Mucosa of stomach (tissue), 1 donor: ENCODE measurements around the gene GRID1.

Experiments used
- H3K27me3 ChIP-seq: one replicate; pipeline ENCODE4 v1.7.0; 2013; ENCODE audit warnings: mild to moderate bottlenecking, low read length; ENCODE audit not compliant: control insufficient read depth, insufficient read depth
- H3K36me3 ChIP-seq: one replicate; pipeline ENCODE4 v1.7.0; 2013; ENCODE audit warnings: low read length; ENCODE audit not compliant: control insufficient read depth, insufficient read depth
- H3K4me1 ChIP-seq: one replicate; pipeline ENCODE4 v1.7.0; 2013; ENCODE audit warnings: mild to moderate bottlenecking, low read length; ENCODE audit not compliant: control insufficient read depth, insufficient read depth
- H3K4me3 ChIP-seq: one replicate; pipeline ENCODE4 v1.7.0; 2013; ENCODE audit warnings: low read length
- H3K9ac ChIP-seq: one replicate; pipeline ENCODE4 v1.7.0; 2013; ENCODE audit warnings: mild to moderate bottlenecking, low read length, moderate library complexity
- H3K9me3 ChIP-seq: one replicate; pipeline ENCODE4 v1.7.0; 2013; ENCODE audit warnings: mild to moderate bottlenecking, low read length, moderate library complexity; ENCODE audit not compliant: control insufficient read depth
- donor health status: Pancreatic carcinoma.

GRID1 gene

DNA sequence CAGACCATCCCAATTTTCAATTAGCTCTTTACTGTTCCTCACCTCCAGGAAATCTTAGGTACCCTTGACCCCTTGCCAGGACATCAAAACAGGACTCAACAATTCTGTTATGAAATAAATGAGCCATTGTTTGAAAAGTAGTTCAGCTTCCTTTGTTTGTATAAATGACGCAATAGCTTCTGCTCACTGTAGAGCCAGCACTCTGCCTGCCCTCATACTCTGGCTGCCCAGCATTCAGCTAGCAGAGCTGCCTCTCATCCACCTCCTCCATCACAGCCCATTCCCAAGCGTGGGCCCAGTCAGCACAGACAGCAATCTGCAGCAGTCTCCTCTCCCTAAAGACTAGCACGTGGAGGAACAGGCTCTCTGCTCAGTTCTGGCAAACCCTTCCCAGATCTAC is 478.6 kb downstream of the GRID1 start:
- no peaks in the 10 kb centered on the region for H3K27me3 ChIP-seq
- H3K4me3 ChIP-seq, result no peak overlapping the region
- no peak overlapping the region for H3K9ac ChIP-seq
- H3K9me3 ChIP-seq, result no peaks in the 10 kb centered on the region
- no peaks in the 10 kb centered on the region for H3K36me3 ChIP-seq
- no peaks in the 10 kb centered on the region for H3K4me1 ChIP-seq

DNA sequence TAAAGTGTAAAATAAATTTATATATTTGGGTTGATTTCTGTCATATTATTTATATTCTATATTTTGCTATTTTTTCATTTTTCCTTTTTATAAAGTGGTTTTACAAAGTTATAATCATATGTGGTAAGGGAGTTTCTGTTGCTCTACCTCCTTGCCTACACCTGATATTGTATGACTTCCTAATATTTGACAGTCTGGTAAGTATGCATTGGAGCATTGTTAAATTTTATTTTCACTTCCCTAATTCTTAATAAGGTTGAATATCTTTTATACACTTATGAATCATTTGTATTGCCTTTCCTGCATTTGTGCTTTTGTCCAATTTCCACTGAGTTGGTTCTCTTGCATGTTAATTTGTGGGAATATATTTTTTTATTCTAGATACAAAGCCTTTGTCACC is 492.4 kb downstream of the GRID1 start:
- no peaks in the 10 kb centered on the region for H3K4me1 ChIP-seq
- H3K9ac ChIP-seq, result no peak overlapping the region
- H3K9me3 ChIP-seq, result no peaks in the 10 kb centered on the region
- no peaks in the 10 kb centered on the region for H3K27me3 ChIP-seq
- H3K36me3 ChIP-seq, result no peaks in the 10 kb centered on the region
- H3K4me3 ChIP-seq, result no peak overlapping the region

- no peaks in the 10 kb centered on the region for H3K27me3 ChIP-seq
- H3K4me1 ChIP-seq, result no peaks in the 10 kb centered on the region
- no peak overlapping the region for H3K4me3 ChIP-seq
- H3K9ac ChIP-seq, result no peak overlapping the region
- no peaks in the 10 kb centered on the region for H3K9me3 ChIP-seq
- no peaks in the 10 kb centered on the region for H3K36me3 ChIP-seq
Measured at GRCh38 chr10:85873063-85873462, 493.5 kb downstream of the GRID1 start.

DNA sequence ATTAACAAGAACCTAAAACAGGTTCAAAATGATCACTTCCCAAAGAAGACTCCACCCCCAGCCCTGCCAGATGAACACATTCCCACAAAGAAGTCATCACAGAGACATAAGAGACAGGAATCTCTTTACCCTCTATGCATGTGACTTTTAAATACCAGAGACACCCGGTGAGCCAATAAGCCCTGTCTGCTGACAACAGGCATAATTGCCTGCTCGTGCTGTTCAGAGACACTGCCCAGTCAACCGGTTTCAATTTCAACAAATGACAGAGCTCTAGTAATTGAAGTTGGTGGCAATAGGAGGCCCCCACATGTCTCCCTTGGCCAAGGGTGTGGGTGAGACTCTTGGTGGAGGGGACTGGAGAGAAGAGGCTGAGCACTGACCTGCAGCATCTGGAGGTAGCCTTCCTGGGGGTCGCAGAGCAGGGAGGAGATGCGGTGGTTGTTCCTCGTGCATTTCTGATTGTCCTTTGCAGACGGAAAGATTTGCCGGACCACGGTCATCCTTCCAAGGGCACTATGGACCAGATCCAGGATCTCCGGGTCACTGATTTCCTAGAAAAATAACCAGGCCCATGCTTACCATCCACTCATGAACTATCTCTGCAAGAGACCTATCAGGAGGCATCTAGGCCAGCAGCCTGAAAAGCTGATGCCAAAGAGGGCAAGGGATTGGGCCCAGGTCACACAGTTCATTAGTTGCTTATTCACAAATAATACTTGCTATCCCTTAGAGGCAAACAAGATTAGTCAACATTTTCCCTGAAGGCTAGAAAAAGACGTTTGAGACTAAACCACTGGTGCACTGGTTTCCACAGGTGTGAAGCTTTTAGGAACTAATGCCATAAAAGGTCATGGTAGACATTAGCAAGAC is 497.7 kb downstream of the GRID1 start:
- no peak overlapping the region for H3K9ac ChIP-seq

DNA sequence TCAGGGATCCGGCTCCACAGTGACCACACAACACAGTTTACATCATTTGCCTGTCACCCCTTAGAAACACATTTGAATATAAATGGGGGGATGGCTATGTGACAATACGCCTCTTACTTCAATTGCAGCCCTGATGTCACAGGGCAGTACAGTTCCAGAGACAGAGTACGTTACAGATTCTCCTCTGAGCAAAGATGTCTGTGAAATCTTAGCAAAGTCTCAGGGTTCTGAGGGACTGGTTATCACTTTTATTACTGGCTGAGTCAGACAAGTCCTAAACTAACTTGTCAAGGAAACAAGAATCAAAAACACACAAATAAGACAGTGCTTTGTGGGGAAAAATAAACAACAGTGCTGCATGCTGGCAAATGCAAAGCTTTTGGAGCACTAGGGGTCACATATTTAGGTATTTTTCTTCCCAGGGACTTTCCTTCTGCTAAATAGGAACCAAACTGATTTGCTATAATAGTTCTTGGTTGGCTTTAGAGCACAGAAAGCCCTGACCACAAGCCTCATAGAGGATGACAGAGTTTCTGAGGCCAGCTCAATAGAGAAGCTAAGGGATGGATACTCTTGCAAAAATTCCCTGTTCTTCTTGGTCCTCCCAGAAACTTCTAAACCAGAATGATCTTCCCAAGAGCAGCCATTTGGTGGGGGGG is 501.6 kb downstream of the GRID1 start:
- H3K4me1 ChIP-seq, result no peaks in the 10 kb centered on the region

More for the DNA sequence above, 497.7 kb downstream of the GRID1 start:
- H3K9me3 ChIP-seq, result no peaks in the 10 kb centered on the region
- no peak overlapping the region for H3K4me3 ChIP-seq
- H3K4me1 ChIP-seq, result no peaks in the 10 kb centered on the region
- H3K27me3 ChIP-seq, result no peaks in the 10 kb centered on the region
- H3K36me3 ChIP-seq, result no peaks in the 10 kb centered on the region

GRCh38 chr10:85864173-85864549 is 502.4 kb downstream of the GRID1 start:
- Histone ChIP-seq H3K4me3 (no peak overlapping the region), H3K9ac (no peak overlapping the region), H3K27me3 (no peaks in the 10 kb centered on the region), H3K9me3 (no peaks in the 10 kb centered on the region), H3K4me1 (no peaks in the 10 kb centered on the region), H3K36me3 (no peaks in the 10 kb centered on the region)

More for the DNA sequence above, 501.6 kb downstream of the GRID1 start:
- Histone ChIP-seq H3K4me3 (no peak overlapping the region), H3K36me3 (no peaks in the 10 kb centered on the region), H3K9ac (no peak overlapping the region), H3K9me3 (no peaks in the 10 kb centered on the region), H3K27me3 (no peaks in the 10 kb centered on the region)

DNA sequence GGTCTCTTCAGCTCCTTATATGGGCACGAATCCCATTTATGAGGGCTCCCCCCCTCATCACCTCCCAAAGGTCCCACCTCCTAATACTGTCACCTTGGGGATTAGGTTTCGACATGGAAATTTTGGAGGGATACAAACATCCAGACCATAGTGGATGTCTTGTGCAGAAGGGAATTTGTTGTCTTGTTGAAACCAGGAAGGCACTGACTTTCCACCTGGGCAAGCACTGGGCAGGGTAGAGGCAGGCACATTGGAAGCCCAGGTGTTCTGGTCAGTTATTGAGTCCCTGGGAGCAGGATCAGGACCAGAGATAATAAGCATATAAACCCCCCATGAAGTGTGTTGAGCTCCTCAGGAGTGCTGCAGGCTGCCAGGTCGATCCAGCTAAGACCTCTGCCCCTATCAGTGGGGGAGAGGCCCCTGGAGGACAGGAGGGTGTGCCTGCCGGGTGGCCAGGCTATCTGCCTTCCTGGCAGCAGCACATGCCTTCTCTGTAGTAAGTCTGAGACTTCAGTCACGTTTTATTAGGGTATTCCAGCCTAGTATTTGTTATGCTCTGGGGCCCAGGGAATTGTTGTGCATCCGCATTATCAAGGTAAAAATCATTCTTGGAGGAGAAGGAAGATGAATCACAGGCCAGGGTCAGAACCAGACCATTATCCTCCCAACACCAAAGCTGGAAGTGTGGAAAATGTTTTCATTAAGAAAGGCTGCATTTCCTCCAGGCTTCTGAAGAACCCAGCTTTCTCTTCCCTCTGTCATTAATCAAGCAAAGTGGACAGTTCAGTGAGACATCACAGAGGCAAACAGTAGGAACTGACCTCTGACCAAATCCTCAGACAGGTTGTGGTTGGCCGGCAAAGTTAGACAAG is 503.1 kb downstream of the GRID1 start:
- no peaks in the 10 kb centered on the region for H3K9me3 ChIP-seq
- H3K9ac ChIP-seq, result no peak overlapping the region
- no peaks in the 10 kb centered on the region for H3K4me1 ChIP-seq
- no peak overlapping the region for H3K4me3 ChIP-seq
- H3K36me3 ChIP-seq, result no peaks in the 10 kb centered on the region
- H3K27me3 ChIP-seq, result no peaks in the 10 kb centered on the region

- Histone ChIP-seq H3K9me3 (no peaks in the 10 kb centered on the region), H3K27me3 (no peaks in the 10 kb centered on the region), H3K4me3 (no peak overlapping the region), H3K4me1 (no peaks in the 10 kb centered on the region), H3K36me3 (no peaks in the 10 kb centered on the region), H3K9ac (no peak overlapping the region)
Measured at GRCh38 chr10:85862771-85863170, 503.8 kb downstream of the GRID1 start.

- Histone ChIP-seq H3K4me1 (no peaks in the 10 kb centered on the region), H3K36me3 (no peaks in the 10 kb centered on the region), H3K9ac (no peak overlapping the region), H3K4me3 (no peak overlapping the region), H3K27me3 (no peaks in the 10 kb centered on the region), H3K9me3 (no peaks in the 10 kb centered on the region)
Measured at GRCh38 chr10:85861513-85862197, 504.9 kb downstream of the GRID1 start.

- Histone ChIP-seq H3K9ac (no peak overlapping the region), H3K4me3 (no peak overlapping the region), H3K27me3 (no peaks in the 10 kb centered on the region), H3K9me3 (no peaks in the 10 kb centered on the region), H3K36me3 (no peaks in the 10 kb centered on the region), H3K4me1 (no peaks in the 10 kb centered on the region)
Measured at GRCh38 chr10:85859859-85860258, 506.7 kb downstream of the GRID1 start.

GRCh38 chr10:85858776-85859515 is 507.6 kb downstream of the GRID1 start:
- no peak overlapping the region for H3K9ac ChIP-seq

More at GRCh38 chr10:85858776-85859515, 507.6 kb downstream of the GRID1 start:
- no peaks in the 10 kb centered on the region for H3K4me1 ChIP-seq
- no peak overlapping the region for H3K4me3 ChIP-seq
- H3K9me3 ChIP-seq, result no peaks in the 10 kb centered on the region
- H3K36me3 ChIP-seq, result no peaks in the 10 kb centered on the region
- no peaks in the 10 kb centered on the region for H3K27me3 ChIP-seq
